HL-60 (cell line): ENCODE data around the gene ASCC3.

ENCODE experiments used
- CTCF ChIP-seq: IDR thresholded peaks from one replicate; pipeline ENCODE4 v1.5.1; 2011; ENCODE audit warnings: low read length, control low read depth, inconsistent platforms; ENCODE audit not compliant: insufficient read depth
- GABPA ChIP-seq: IDR thresholded peaks from 2 replicates; pipeline ENCODE4 v1.6.1; 2012; ENCODE audit warnings: low read depth
- POLR2AphosphoS5 ChIP-seq: IDR thresholded peaks from 2 replicates; pipeline ENCODE4 v1.6.1; 2012; ENCODE audit warnings: low read depth
- REST ChIP-seq: IDR thresholded peaks from 2 replicates; pipeline ENCODE4 v1.6.1; 2012; ENCODE audit warnings: low read depth; ENCODE audit not compliant: insufficient replicate concordance
- SPI1 ChIP-seq: IDR thresholded peaks from 2 replicates; pipeline ENCODE4 v1.6.1; 2012; ENCODE audit warnings: low read depth, mild to moderate bottlenecking, borderline replicate concordance

GRCh38 chr6:100466410-100467128, 414.6 kb downstream of the ASCC3 start:
- TF ChIP-seq CTCF: no peak
- TF ChIP-seq POLR2AphosphoS5: no peak
- no peak for TF ChIP-seq REST
- TF ChIP-seq GABPA: no peak
- TF ChIP-seq SPI1: no peak
